T-cell (primary cell): Measurements from ENCODE around the gene NKAPL. TPM values are rescaled to one million over a fixed set of nuclear protein-coding genes. Genes with fewer than 3 reads are reported as not detected.
A peak's percentile ranks its signal among the peaks of the same experiment; 100 is the strongest.

ENCODE experiments used
- ATAC-seq, 4 experiments: fragments of 200-7000 bp in 3 of 4; fragments of 150-1000 bp in 1 of 4; cut with Tn5 transposase; replicated peaks in 1 of 4; 1 replicate in 3 of 4; 2 replicates in 1 of 4; pipeline ENCODE4 v1.10.0; 2021; ENCODE audit warnings: moderate library complexity in 3 of 4, mild to moderate bottlenecking in 2 of 4, moderate number of reproducible peaks in 1 of 4
- CTCF ChIA-PET, 2 donors: fragments of 300-600 bp; sonication (Branson Sonifier 250); formaldehyde crosslinking; loops; one replicate each; lab custom pipeline; 2022; ENCODE audit warnings: antibody characterized with exemption in 2 of 2; lab: Charles Lee
- POLR2A ChIA-PET, 2 donors: fragments of 300-600 bp; sonication (Branson Sonifier 250); formaldehyde crosslinking; loops; one replicate each; lab custom pipeline; 2022; ENCODE audit warnings: antibody characterized with exemption in 2 of 2; lab: Charles Lee
- DNase-seq, 35 experiments: peaks; one replicate each; pipeline versions ENCODE4 v3.0.0 to v3.0.0-alpha.2; 2013 to 2023
- H3K27ac ChIP-seq: one replicate; pipeline ENCODE4 v1.5.1; 2013; ENCODE audit warnings: low read length
- H3K27me3 ChIP-seq, 2 experiments: replicated peaks in 1 of 2; 1 replicate in 1 of 2; 2 replicates in 1 of 2; pipeline versions ENCODE4 v1.6.1 to v1.7.0; 2013; ENCODE audit warnings: low read length in 1 of 2, mixed read lengths in 1 of 2; ENCODE audit not compliant: control insufficient read depth in 2 of 2, insufficient read depth in 2 of 2; ENCODE audit errors: extremely low read depth in 1 of 2
- H3K36me3 ChIP-seq, 2 donors: 1 replicate in 1 of 2; 2 replicates in 1 of 2; pipeline versions ENCODE4 v1.6.1 to v1.7.0; 2013; ENCODE audit warnings: low read length in 1 of 2; ENCODE audit not compliant: control insufficient read depth in 2 of 2, insufficient read depth in 1 of 2; ENCODE audit errors: extremely low read depth in 1 of 2
- H3K4me1 ChIP-seq, 2 experiments: 1 replicate in 1 of 2; 2 replicates in 1 of 2; pipeline versions ENCODE4 v1.6.1 to v1.7.0; 2013; ENCODE audit warnings: low read length in 2 of 2, mixed read lengths in 1 of 2; ENCODE audit not compliant: insufficient read depth in 2 of 2, control insufficient read depth in 1 of 2; ENCODE audit errors: extremely low read depth in 1 of 2
- H3K4me3 ChIP-seq, 2 donors: 1 replicate in 1 of 2; 2 replicates in 1 of 2; pipeline versions ENCODE4 v1.5.1 to v1.7.0; 2013; ENCODE audit warnings: mild to moderate bottlenecking in 2 of 2, low read length in 1 of 2, moderate library complexity in 1 of 2; ENCODE audit not compliant: control insufficient read depth in 1 of 2; ENCODE audit errors: extremely low read depth in 1 of 2
- H3K9me3 ChIP-seq: 2 replicates; pipeline ENCODE4 v1.7.0; 2013
- H3K27ac Mint-ChIP-seq, 2 donors: one replicate each; pipeline ENCODE4 v1.8.0; 2020 to 2021; ENCODE audit warnings: mild to moderate bottlenecking in 2 of 2, mixed read lengths in 2 of 2
- H3K27me3 Mint-ChIP-seq, 2 donors: one replicate each; pipeline ENCODE4 v1.8.0; 2021 to 2022; ENCODE audit warnings: mixed read lengths in 2 of 2
- H3K36me3 Mint-ChIP-seq: one replicate; pipeline ENCODE4 v1.8.0; 2021; ENCODE audit warnings: mixed read lengths
- H3K4me1 Mint-ChIP-seq, 3 donors: one replicate each; pipeline ENCODE4 v1.8.0; 2020 to 2022; ENCODE audit warnings: mixed read lengths in 3 of 3, mild to moderate bottlenecking in 1 of 3
- H3K4me3 Mint-ChIP-seq, 3 donors: one replicate each; pipeline ENCODE4 v1.8.0; 2020 to 2022; ENCODE audit warnings: mild to moderate bottlenecking in 3 of 3, mixed read lengths in 3 of 3, moderate library complexity in 3 of 3
- H3K9me3 Mint-ChIP-seq, 3 donors: one replicate each; pipeline ENCODE4 v1.8.0; 2020 to 2022; ENCODE audit warnings: mixed read lengths in 3 of 3
- WGBS: methylation state at CpG from one replicate; pipeline ENCODE4 v1.1.5; 2013; ENCODE audit warnings: missing lambda C conversion rate; ENCODE audit not compliant: insufficient coverage; 5-methylcytosine and 5-hydroxymethylcytosine counted together
- total RNA-seq, 35 experiments: library from RNA in 6 of 35; stranded (reverse) in 6 of 35; fragments of 120-200 nt in 1 of 35; gene quantifications; one replicate each; pipeline versions ENCODE4 v1.2.1 to v1.2.4 and lab custom pipeline; 2013 to 2026

NKAPL gene
- total RNA-seq, 5 donors from 2014 or later (not counting 1 experiment from before 2014, with no cell fraction given), result 0.32 TPM; not detected in 4

DNA sequence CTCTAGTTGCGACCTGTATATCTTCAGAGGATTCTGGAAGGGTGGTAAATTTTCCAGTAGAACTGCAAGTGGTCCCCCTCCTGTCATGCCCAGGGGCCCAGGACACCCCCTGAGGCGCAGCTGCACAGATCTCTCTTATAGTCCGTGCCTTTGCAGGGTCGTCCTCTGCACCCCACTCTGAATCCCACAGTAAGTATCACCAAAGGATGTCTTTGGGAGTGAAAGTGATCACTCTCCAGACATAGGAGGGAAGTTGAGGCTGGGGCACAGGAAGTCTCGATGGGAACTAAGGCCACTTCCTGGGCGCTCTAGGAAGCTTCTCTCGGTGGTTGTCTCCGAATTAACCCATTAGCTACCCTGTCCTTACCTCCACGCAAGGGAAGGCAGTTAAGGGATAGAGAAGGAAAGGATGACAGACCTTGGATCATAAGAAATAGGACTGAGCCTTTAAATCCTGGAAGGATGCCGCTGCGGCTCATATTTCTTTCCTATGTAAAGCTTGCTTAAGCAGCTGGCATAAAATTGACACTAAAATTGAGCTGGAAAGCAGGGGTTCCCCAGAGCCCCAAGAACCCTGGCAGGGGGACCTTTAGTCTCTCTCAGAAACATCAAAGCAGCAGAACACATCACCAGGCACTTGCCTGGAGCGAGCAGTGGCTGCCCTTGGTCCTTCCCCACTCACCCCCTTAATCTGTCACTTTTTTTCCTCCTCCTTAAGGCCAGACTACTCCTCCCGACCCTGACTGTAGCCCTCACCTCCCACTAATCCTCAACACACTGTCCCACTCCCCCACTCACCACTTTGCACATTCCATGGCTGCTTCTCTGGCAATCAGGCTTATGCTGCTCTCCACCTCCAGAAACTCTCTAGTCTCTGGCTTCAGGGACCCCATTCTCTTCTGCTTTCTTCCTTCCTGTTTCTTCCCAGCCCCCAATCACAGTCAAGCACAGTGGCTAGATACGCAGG, 6.8 kb upstream of the NKAPL start, which contains the start of gene ZKSCAN4:
Gene ZKSCAN4 (minus strand): TSS at position 261 of the 967 bp plus-strand sequence. CDS start 289 bp downstream, outside the sequence.
- Histone ChIP-seq H3K27ac (peak within 1 kb of the TSS; percentile 32), H3K36me3 (peaks cover 0 to 11% of the 10 kb centered on the region in 2 donors), H3K9me3 (no peaks in the 10 kb centered on the region), H3K27me3 (peaks cover 0 to 6% of the 10 kb centered on the region in 2 experiments), H3K4me3 (peak within 1 kb of the TSS; percentile 63 to 96), H3K4me1 (peaks cover 9 to 22% of the 10 kb centered on the region in 2 experiments)
- Mint-ChIP-seq H3K27me3 (peaks cover 0 to 5% of the 10 kb centered on the region in 2 donors), H3K4me3 (peak within 1 kb of the TSS; percentile 94 to 99 (median 98)), H3K9me3 (no peaks in the 10 kb centered on the region), H3K4me1 (peaks cover 38 to 47% (median 41%) of the 10 kb centered on the region in 3 donors), H3K36me3 (peaks cover 10% of the 10 kb centered on the region), H3K27ac (peak within 1 kb of the TSS; percentile 87 to 92)
- ChIA-PET CTCF (interaction anchor here in 1 of 2 donors (0.6 to 1.7 kb wide), 6 partner anchors 12 to 191 kb away, joined by 3 to 19 read pairs (median 3); partner anchors contain the start of genes ZSCAN23 and ZSCAN26), POLR2A (interaction anchor here (1.0 to 1.5 kb wide), 4 partner anchors 15 to 111 kb away, joined by 3 to 17 read pairs (median 5); partner anchors contain the start of genes ZSCAN26 (in 2 of the 2) and ZKSCAN8 (in 1 of the 2))
- 8% methylated on average over 4 of the region's 14 CpGs for WGBS
- ATAC-seq, result peak; percentile 88 to 92 (median 92)
- peak; percentile 57 to 90 (median 76) for DNase-seq

DNA sequence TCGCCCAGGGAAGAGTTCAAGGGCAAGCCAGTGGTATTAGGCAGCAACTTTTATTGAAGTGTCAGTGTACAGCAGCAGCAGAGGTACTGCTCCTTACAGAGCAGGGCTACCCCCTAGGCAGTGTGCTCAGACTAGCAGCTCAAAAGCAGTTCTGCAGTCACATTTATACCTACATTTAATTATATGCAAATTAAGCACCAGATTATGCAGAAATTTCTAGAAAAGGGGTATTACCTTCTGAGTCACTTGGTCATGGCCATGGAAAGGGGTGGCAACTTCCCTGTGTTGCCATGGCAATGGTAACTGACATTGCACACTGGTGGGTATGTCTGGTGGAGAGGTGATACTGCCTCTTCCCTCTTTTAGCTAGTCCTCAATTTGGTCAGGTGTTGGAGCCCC, 5.0 kb upstream of the NKAPL start:
- Histone ChIP-seq H3K9me3 (no peaks in the 10 kb centered on the region), H3K36me3 (no peaks in the 10 kb centered on the region), H3K4me3 (no peak overlapping the region), H3K4me1 (peaks cover 9 to 24% of the 10 kb centered on the region in 2 experiments), H3K27me3 (peaks cover 0 to 12% of the 10 kb centered on the region in 2 experiments), H3K27ac (no peak overlapping the region)
- ChIA-PET CTCF (interaction anchor here in 1 of 2 donors (1.5 kb wide), 1 partner anchor 13 kb away, joined by 5 read pairs; the partner anchor contains the start of gene ZSCAN26), POLR2A (no interaction called here)
- DNase-seq, result no peak
- peaks cover 0 to 5% (median 3%) of the 10 kb centered on the region in 3 donors for H3K9me3 Mint-ChIP-seq
- H3K27me3 Mint-ChIP-seq, result peaks cover 5 to 8% of the 10 kb centered on the region in 2 donors
- no peak for ATAC-seq
- no peak overlapping the region for H3K27ac Mint-ChIP-seq
- peaks cover 7% of the 10 kb centered on the region for H3K36me3 Mint-ChIP-seq
- WGBS, result 85% methylated on average over 1 of the region's 1 CpG
- H3K4me3 Mint-ChIP-seq, result no peak overlapping the region
- H3K4me1 Mint-ChIP-seq, result peaks cover 31 to 44% (median 42%) of the 10 kb centered on the region in 3 donors

DNA sequence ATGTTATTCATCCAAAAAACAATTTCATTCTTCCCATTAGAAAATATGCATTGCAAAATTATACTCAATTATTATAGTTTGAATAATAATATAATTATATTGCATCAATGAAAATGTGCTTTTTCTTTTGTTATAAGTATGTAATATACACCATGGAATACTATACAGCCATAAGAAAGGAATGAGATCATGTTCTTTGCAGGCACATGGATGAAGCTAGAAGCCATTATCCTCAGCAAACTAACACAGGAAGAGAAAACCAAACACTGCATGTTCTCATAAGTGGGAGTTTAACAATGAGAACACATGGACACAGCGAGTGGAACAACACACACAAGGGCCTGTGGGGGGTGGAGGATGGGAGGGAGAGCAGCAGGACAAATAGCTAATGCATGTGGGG, 2.1 kb upstream of the NKAPL start:
- peaks cover 7% of the 10 kb centered on the region for H3K36me3 Mint-ChIP-seq
- ChIA-PET POLR2A (no interaction called here), CTCF (no interaction called here)
- H3K36me3 ChIP-seq, result no peaks in the 10 kb centered on the region
- H3K9me3 Mint-ChIP-seq, result peaks cover 0 to 5% (median 3%) of the 10 kb centered on the region in 3 donors
- no peak overlapping the region for H3K4me3 ChIP-seq
- ATAC-seq (no peak), DNase-seq (no peak)
- H3K4me1 ChIP-seq, result peaks cover 3 to 12% of the 10 kb centered on the region in 2 experiments
- H3K27ac ChIP-seq, result no peak overlapping the region
- peaks cover 0 to 17% of the 10 kb centered on the region in 2 experiments for H3K27me3 ChIP-seq
- H3K9me3 ChIP-seq, result no peaks in the 10 kb centered on the region
- H3K4me3 Mint-ChIP-seq, result no peak overlapping the region
- WGBS, result no CpG with 5 or more reads among the region's 1 CpG
- peaks cover 8 to 10% of the 10 kb centered on the region in 2 donors for H3K27me3 Mint-ChIP-seq
- peaks cover 9 to 17% (median 17%) of the 10 kb centered on the region in 3 donors for H3K4me1 Mint-ChIP-seq
- no peak overlapping the region for H3K27ac Mint-ChIP-seq

DNA sequence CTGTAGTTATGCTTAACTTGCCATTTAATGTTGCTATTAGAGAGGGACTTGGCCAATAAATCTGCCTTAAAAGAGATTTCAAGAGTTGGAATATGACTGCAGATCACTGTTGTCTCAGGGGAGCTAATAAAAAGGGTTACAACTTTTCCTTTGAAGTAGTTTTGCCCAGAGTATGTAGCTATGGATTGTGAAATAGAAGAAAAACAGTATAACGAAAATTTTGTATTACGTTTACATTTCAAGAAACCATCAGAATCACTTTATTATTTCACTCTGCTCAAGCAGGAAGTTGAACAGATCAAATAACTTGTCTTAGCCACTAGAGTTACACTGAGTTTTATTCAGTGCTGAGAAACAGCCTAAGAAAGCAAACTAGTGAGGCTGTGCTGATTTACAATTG, 4.8 kb downstream of the NKAPL start:
- H3K9me3 Mint-ChIP-seq, result no peaks in the 10 kb centered on the region
- CTCF ChIA-PET, result interaction anchor here in 1 of 2 donors (1.3 kb wide), 1 partner anchor 11 kb away, joined by 3 read pairs; no protein-coding TSS in a partner anchor
- no CpG with 5 or more reads among the region's 2 CpGs for WGBS
- ATAC-seq (no peak), DNase-seq (no peak)
- H3K27ac Mint-ChIP-seq, result no peak overlapping the region
- H3K36me3 ChIP-seq, result no peaks in the 10 kb centered on the region
- H3K27me3 Mint-ChIP-seq, result peaks cover 0 to 5% of the 10 kb centered on the region in 2 donors
- H3K4me1 ChIP-seq, result peaks cover 13 to 14% of the 10 kb centered on the region in 2 experiments
- H3K27me3 ChIP-seq, result peaks cover 0 to 6% of the 10 kb centered on the region in 2 experiments
- no peak overlapping the region for H3K4me3 Mint-ChIP-seq
- H3K9me3 ChIP-seq, result no peaks in the 10 kb centered on the region
- peaks cover 0 to 16% (median 12%) of the 10 kb centered on the region in 3 donors for H3K4me1 Mint-ChIP-seq
- H3K36me3 Mint-ChIP-seq, result no peaks in the 10 kb centered on the region
- POLR2A ChIA-PET, result no interaction called here
- no peak overlapping the region for H3K27ac ChIP-seq
- no peak overlapping the region for H3K4me3 ChIP-seq

DNA sequence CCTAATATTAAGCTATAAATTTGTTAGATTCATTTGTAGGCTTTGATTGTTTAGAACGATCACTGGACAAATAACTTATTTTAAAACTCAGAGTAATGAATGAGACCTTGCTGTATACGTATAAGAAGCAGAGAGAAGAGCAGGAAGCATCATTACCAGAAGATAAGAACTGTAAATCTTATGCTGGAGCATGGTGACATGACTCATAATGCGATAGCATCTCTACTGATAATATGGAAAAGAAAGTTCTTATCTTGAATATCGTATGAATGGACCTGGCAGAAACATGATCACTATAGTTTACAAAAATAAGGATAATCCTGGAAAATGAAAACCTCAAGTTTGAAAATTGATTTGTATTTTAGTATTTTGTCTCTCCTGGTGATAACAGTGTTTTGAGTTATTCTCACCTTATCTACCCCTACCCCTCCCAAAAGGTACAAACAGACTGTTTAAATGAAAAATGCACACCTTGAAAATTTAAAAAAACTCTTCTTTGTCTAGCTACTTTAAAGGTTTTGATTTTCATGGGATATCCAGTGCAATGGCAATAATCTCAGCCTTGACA, 5.8 kb downstream of the NKAPL start:
- Histone ChIP-seq H3K36me3 (no peaks in the 10 kb centered on the region), H3K4me3 (no peak overlapping the region), H3K4me1 (peaks cover 8 to 14% of the 10 kb centered on the region in 2 experiments), H3K27ac (no peak overlapping the region), H3K27me3 (no peaks in the 10 kb centered on the region), H3K9me3 (no peaks in the 10 kb centered on the region)
- Mint-ChIP-seq H3K9me3 (no peaks in the 10 kb centered on the region), H3K4me3 (no peak overlapping the region), H3K4me1 (peaks cover 0 to 20% (median 18%) of the 10 kb centered on the region in 3 donors), H3K36me3 (no peaks in the 10 kb centered on the region), H3K27me3 (peaks cover 0 to under 1% of the 10 kb centered on the region in 2 donors), H3K27ac (no peak overlapping the region)
- POLR2A ChIA-PET, result interaction anchor here in 1 of 2 donors (0.6 kb wide), 1 partner anchor 59 kb away, joined by 3 read pairs; no protein-coding TSS in a partner anchor
- ATAC-seq (no peak), DNase-seq (no peak)
- no CpG with 5 or more reads among the region's 4 CpGs for WGBS
- CTCF ChIA-PET, result no interaction called here
